ENCODE measurements around the gene CCR7. TPM values are rescaled to one million over a fixed set of nuclear protein-coding genes. Genes with fewer than 3 reads are reported as not detected.

The CCR7 gene
- total and polyA plus RNA-seq, 4 donors = 0.11 to 0.33 (median 0.18) TPM

- H3K36me3 ChIP-seq (ENCODE audit: control insufficient read depth, insufficient read depth, low read length) = no peaks in the 10 kb centered on the region
- H3K4me3 ChIP-seq (ENCODE audit: low read depth, low read length) = no peak overlapping the region
- no peak for DNase-seq (ENCODE audit: low read depth in 4 of 6, low spot score in 6 of 6)
- H3K9me3 ChIP-seq (ENCODE audit: control insufficient read depth, insufficient read depth, low read length) = peaks cover 2% of the 10 kb centered on the region
- H3K4me1 ChIP-seq (ENCODE audit: control insufficient read depth, insufficient read depth, low read length) = peaks cover 22% of the 10 kb centered on the region
- 80% methylated on average over 4 of the region's 13 CpGs for WGBS (ENCODE audit: insufficient coverage)
- H3K27ac ChIP-seq (ENCODE audit: low read depth, low read length) = no peak overlapping the region
- H3K27me3 ChIP-seq (ENCODE audit: control insufficient read depth, insufficient read depth, low read length) = peaks cover 4% of the 10 kb centered on the region
These were observed 1.8 kb downstream of the CCR7 start for GRCh38 chr17:40563220-40564052.

- Histone ChIP-seq H3K4me3 (ENCODE audit: low read depth, low read length) (no peak overlapping the region), H3K27me3 (ENCODE audit: control insufficient read depth, insufficient read depth, low read length) (peaks cover 4% of the 10 kb centered on the region), H3K4me1 (ENCODE audit: control insufficient read depth, insufficient read depth, low read length) (peaks cover 28% of the 10 kb centered on the region), H3K36me3 (ENCODE audit: control insufficient read depth, insufficient read depth, low read length) (no peaks in the 10 kb centered on the region), H3K27ac (ENCODE audit: low read depth, low read length) (no peak overlapping the region), H3K9me3 (ENCODE audit: control insufficient read depth, insufficient read depth, low read length) (peaks cover 2% of the 10 kb centered on the region)
- 88% methylated on average over 1 of the region's 1 CpG for WGBS (ENCODE audit: insufficient coverage)
- no peak for DNase-seq (ENCODE audit: low read depth in 4 of 6, low spot score in 6 of 6)
These were observed 2.4 kb downstream of the CCR7 start for GRCh38 chr17:40562838-40563219.

DNA sequence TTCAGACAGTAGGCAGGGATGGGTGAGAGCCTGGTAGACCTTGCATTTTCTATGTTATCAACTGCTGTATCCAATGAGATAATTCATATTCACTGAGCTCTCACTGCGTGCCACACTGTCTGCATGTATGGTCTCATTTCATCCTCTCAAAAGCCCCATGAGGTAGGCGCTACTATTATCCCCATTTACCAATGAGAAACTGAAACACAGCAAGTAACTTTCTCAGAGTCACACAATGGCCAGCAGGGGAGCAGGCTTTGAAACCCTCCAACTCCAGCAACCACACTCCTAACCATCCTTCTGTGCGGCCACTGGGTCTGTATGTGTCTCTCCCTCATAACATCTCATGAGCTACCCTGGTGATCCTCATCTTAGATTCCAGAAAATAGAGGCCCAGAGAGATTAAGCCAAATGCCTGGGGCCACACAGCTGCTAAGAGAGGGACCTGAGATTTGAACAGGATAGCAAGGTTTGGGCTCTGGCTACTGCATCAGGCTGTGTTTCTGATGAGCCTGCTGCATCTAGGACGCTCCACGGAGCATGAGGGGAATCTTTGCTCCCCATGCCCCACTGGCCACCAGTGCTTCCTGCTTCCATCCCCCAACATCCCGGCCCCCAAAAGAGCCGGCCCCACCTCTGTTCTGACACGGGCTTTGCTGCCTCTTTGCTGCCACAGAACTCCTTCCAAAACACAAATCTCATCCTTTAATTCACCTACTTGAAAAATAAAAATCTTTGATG lies 3.2 kb downstream of the CCR7 start:
- peaks cover 36% of the 10 kb centered on the region for H3K4me1 ChIP-seq (ENCODE audit: control insufficient read depth, insufficient read depth, low read length)
- H3K36me3 ChIP-seq (ENCODE audit: control insufficient read depth, insufficient read depth, low read length) = no peaks in the 10 kb centered on the region
- H3K4me3 ChIP-seq (ENCODE audit: low read depth, low read length) = no peak overlapping the region
- DNase-seq (ENCODE audit: low read depth in 4 of 6, low spot score in 6 of 6) = no peak
- peaks cover under 1% of the 10 kb centered on the region for H3K9me3 ChIP-seq (ENCODE audit: control insufficient read depth, insufficient read depth, low read length)
- H3K27ac ChIP-seq (ENCODE audit: low read depth, low read length) = no peak overlapping the region
- WGBS (ENCODE audit: insufficient coverage) = 80% methylated on average over 7 of the region's 8 CpGs
- H3K27me3 ChIP-seq (ENCODE audit: control insufficient read depth, insufficient read depth, low read length) = peaks cover 4% of the 10 kb centered on the region

DNA sequence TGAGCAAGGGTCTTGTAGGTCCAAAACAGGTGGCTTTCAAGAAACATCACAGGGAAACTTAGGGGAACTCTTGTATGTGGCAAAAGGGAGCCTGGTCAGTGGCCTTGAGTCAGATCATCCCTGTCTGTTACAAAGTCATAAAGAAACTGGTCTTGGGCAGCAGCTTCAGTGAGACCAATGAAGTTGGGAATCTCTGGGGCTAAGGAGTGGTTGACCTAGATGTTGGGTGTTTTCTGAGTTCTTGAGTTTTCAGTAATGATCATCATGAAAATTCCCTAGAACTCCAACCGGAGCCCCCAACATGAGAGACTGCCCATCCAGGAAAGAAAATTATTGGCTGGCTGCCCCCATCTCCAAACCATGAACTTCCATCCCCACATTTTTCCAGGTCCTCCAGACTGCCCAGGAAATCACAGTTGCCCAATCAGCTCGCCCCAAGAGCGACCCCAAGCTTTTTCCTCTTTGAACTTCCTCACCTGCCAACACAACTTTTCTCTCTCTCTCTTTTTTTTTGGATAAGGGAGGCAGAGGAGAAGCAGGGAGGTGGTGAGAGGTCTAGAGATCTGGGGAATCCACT lies 3.9 kb downstream of the CCR7 start:
- no CpG with 5 or more reads among the region's 3 CpGs for WGBS (ENCODE audit: insufficient coverage)
- Histone ChIP-seq H3K4me1 (ENCODE audit: control insufficient read depth, insufficient read depth, low read length) (peaks cover 41% of the 10 kb centered on the region), H3K27me3 (ENCODE audit: control insufficient read depth, insufficient read depth, low read length) (peaks cover 4% of the 10 kb centered on the region), H3K36me3 (ENCODE audit: control insufficient read depth, insufficient read depth, low read length) (no peaks in the 10 kb centered on the region), H3K9me3 (ENCODE audit: control insufficient read depth, insufficient read depth, low read length) (no peaks in the 10 kb centered on the region), H3K27ac (ENCODE audit: low read depth, low read length) (no peak overlapping the region), H3K4me3 (ENCODE audit: low read depth, low read length) (no peak overlapping the region)
- no peak for DNase-seq (ENCODE audit: low read depth in 4 of 6, low spot score in 6 of 6)

GRCh38 chr17:40560592-40561293 lies 4.5 kb downstream of the CCR7 start:
- H3K4me3 ChIP-seq (ENCODE audit: low read depth, low read length) = peak overlapping the region; percentile 17
- H3K9me3 ChIP-seq (ENCODE audit: control insufficient read depth, insufficient read depth, low read length) = no peaks in the 10 kb centered on the region
- DNase-seq (ENCODE audit: low read depth in 4 of 6, low spot score in 6 of 6) = no peak
- no peaks in the 10 kb centered on the region for H3K36me3 ChIP-seq (ENCODE audit: control insufficient read depth, insufficient read depth, low read length)
- WGBS (ENCODE audit: insufficient coverage) = 73% methylated on average over 22 of the region's 24 CpGs
- peaks cover 4% of the 10 kb centered on the region for H3K27me3 ChIP-seq (ENCODE audit: control insufficient read depth, insufficient read depth, low read length)
- H3K4me1 ChIP-seq (ENCODE audit: control insufficient read depth, insufficient read depth, low read length) = peaks cover 41% of the 10 kb centered on the region
- H3K27ac ChIP-seq (ENCODE audit: low read depth, low read length) = peak overlapping the region; percentile 45

- H3K27me3 ChIP-seq (ENCODE audit: control insufficient read depth, insufficient read depth, low read length) = peaks cover 4% of the 10 kb centered on the region
- peaks cover 41% of the 10 kb centered on the region for H3K4me1 ChIP-seq (ENCODE audit: control insufficient read depth, insufficient read depth, low read length)
- peak overlapping the region; percentile 45 for H3K27ac ChIP-seq (ENCODE audit: low read depth, low read length)
- peak in 5 of 6 donors; percentile 82 to 97 (median 85) for DNase-seq (ENCODE audit: low read depth in 4 of 6, low spot score in 6 of 6)
- no peaks in the 10 kb centered on the region for H3K36me3 ChIP-seq (ENCODE audit: control insufficient read depth, insufficient read depth, low read length)
- H3K9me3 ChIP-seq (ENCODE audit: control insufficient read depth, insufficient read depth, low read length) = no peaks in the 10 kb centered on the region
- 30% methylated on average over 13 of the region's 13 CpGs for WGBS (ENCODE audit: insufficient coverage)
- peak overlapping the region; percentile 17 for H3K4me3 ChIP-seq (ENCODE audit: low read depth, low read length)
These were observed 5.2 kb downstream of the CCR7 start for GRCh38 chr17:40559954-40560591.

- Histone ChIP-seq H3K4me3 (ENCODE audit: low read depth, low read length) (no peak overlapping the region), H3K27me3 (ENCODE audit: control insufficient read depth, insufficient read depth, low read length) (peaks cover 2% of the 10 kb centered on the region), H3K9me3 (ENCODE audit: control insufficient read depth, insufficient read depth, low read length) (no peaks in the 10 kb centered on the region), H3K36me3 (ENCODE audit: control insufficient read depth, insufficient read depth, low read length) (no peaks in the 10 kb centered on the region), H3K4me1 (ENCODE audit: control insufficient read depth, insufficient read depth, low read length) (peaks cover 41% of the 10 kb centered on the region), H3K27ac (ENCODE audit: low read depth, low read length) (peak overlapping the region; percentile 45)
- WGBS (ENCODE audit: insufficient coverage) = 74% methylated on average over 3 of the region's 5 CpGs
- DNase-seq (ENCODE audit: low read depth in 4 of 6, low spot score in 6 of 6) = no peak
These were observed 5.7 kb downstream of the CCR7 start for GRCh38 chr17:40559564-40559916.

DNA sequence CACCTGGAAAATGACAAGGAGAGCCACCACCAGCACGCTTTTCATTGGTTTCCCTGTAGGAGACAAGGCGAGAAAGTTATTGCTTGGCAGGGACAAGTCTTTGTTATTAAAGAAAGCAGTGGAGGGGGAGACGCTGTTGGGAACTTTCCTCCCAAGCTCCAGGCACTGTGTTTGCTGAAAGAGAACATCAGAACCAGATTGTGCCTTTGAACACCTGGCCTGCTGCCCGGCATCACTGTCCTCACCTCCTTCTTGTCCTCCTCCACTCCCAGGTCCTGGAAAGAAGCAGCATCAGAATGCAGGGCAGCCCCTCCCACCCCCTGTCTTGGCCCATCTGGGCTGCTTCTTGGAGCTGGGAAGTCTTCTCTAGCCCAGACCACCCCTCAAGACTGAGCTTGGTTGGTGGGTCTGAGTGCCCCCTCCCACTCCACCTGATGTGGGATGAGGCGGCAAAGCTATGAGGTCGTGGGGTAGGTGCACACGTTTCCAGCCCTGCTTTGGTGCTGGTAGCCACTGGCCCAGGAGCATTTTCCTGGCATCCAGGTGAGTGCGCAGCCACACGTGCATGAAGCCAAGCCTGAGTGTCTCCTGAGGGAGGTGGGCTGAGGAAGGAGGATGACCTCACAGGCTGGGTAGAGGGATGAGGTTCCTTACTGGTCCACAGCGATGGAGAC lies 6.2 kb downstream of the CCR7 start:
- Histone ChIP-seq H3K27ac (ENCODE audit: low read depth, low read length) (no peak overlapping the region), H3K36me3 (ENCODE audit: control insufficient read depth, insufficient read depth, low read length) (no peaks in the 10 kb centered on the region), H3K4me3 (ENCODE audit: low read depth, low read length) (no peak overlapping the region), H3K27me3 (ENCODE audit: control insufficient read depth, insufficient read depth, low read length) (peaks cover 2% of the 10 kb centered on the region), H3K9me3 (ENCODE audit: control insufficient read depth, insufficient read depth, low read length) (no peaks in the 10 kb centered on the region), H3K4me1 (ENCODE audit: control insufficient read depth, insufficient read depth, low read length) (peaks cover 45% of the 10 kb centered on the region)
- 63% methylated on average over 9 of the region's 10 CpGs for WGBS (ENCODE audit: insufficient coverage)
- no peak for DNase-seq (ENCODE audit: low read depth in 4 of 6, low spot score in 6 of 6)

All from spinal cord (tissue), 10 donors.